PFSK-1 (cell line): ENCODE measurements around the gene METTL25B.
A peak's percentile ranks its signal among the peaks of the same experiment; 100 is the strongest.

Source experiments
- POLR2AphosphoS5 ChIP-seq: IDR thresholded peaks from 2 replicates; pipeline ENCODE4 v1.6.1; 2012; ENCODE audit warnings: low read depth, mild to moderate bottlenecking, control low read depth, low read length, moderate library complexity
- REST ChIP-seq, 2 experiments: IDR thresholded peaks; 2 replicates each; pipeline versions ENCODE4 v1.6.1 to v1.8.0; 2011 to 2012; ENCODE audit warnings: low read depth in 2 of 2, low read length in 2 of 2, control low read depth in 1 of 2, inconsistent platforms in 1 of 2, mild to moderate bottlenecking in 1 of 2, moderate library complexity in 1 of 2; ENCODE audit not compliant: insufficient read depth in 1 of 2

DNA sequence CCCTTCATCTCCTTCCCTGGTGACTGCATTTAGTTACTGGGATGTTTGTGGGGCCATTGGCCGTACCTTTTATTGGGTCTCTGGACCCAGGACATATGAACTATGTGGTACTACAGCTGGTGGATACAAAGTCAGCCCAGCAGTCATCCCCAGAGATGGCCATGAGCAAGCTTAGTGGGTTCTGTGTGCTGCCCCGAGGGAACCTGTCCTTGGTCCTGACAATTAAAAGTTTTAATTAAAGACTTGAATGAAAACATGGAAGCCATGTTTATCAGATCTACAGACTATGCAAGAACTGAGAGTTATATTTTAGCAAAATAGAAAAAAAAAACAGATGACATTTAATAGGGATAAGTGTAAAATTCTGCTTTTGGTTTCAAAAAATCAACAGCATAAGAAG, 48.2 kb upstream of the METTL25B start:
- TF ChIP-seq POLR2AphosphoS5 (no peak), REST (IDR thresholded peaks at IDR 0.05; ENCODE audit: insufficient read depth in 1 of 2, low read depth in 2 of 2, low read length in 2 of 2) (peak; percentile 24 to 78; a peak in 2 of 4 replicates)
